Measurements from ENCODE around the gene STAT1.

Gene STAT1

DNA sequence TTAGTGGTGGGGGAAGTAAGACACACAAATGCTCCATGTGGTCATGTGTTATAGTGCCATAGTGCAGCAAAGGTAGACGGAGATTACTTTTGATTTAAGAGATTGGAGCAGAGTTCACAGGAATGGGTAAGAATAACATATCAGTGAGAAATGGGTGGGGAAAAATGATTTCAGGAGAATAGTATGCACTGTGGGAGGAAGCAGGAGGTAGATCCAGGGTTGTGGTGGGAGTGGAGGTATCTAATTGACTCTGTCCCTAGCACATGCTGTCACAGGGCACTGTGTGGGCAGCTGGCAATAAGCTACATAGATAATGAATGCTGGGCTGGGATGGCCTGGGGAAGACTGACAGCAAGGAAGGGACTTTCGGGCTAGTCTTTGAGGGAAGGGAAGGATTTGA, 65.3 kb downstream of the STAT1 start:
- DNase-seq, result no peak

DNA sequence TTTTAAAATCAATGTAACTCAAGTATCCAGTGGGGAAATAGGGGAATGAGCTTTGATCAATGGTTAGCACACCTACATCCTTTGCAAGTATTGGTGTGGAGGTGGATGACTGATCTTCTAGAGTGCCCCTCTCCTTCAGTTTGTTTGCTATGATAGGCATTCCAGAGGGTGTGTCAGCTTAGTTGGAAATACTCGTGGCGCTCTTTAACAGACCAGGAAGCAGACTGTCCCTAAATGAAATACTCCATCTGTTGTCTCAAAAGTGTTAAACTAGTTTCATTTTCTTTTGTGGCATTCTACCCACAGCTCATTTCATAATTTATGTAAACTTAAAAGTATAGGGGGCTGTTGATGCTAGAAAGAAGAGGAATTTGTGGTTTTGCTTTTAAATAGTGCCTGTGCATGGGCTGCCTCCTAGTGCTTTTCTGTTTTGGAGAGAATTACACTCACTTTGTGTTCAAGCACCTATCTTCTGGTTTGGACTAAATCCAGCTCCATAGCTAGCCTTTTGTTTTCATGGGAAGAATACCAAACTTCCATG, 66.2 kb downstream of the STAT1 start:
- no peak for DNase-seq

DNA sequence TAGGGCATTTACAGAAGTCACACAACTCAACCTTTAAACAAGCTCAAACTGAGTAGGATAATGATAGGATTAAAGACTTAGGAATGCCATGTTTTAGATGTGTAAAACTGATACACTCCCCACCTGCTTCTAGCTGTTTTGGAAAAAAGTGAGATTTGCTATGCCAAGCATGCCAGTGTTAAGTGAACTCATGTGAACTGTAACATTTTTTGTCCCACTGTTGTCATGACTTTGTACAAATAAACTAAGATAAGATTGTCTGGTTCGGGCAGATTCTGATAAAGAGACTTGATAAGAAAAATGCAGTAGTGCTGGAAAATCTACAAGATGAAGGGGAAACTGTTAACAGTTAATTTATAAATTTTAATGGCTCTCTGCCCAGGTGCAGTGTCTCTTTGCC, 66.8 kb downstream of the STAT1 start:
- no peak for DNase-seq

GRCh38 chr2:190943706-190944105, 70.3 kb downstream of the STAT1 start:
- DNase-seq, result no peak

GRCh38 chr2:190942697-190943096, 71.3 kb downstream of the STAT1 start:
- no peak for DNase-seq

GRCh38 chr2:190941571-190941970, 72.4 kb downstream of the STAT1 start:
- DNase-seq, result no peak

DNA sequence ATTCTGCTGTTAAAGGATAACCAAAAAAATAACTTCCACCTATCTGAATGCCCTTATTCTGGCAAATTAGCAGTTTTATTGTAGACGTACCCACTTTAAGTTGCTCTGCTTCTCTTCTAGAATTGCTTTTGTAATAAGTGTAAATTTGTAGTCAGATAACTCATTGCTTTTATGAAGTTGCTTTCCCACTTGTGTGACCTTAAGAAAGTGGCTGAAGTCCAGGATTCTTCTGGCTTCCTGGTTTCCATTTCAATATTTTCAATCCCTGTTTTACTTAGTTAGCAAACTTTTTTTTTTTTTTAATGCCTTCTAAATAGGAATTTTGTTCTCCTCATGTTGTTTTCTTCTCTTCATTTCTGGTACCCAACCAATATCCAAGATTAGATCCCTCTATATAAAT, 73.5 kb downstream of the STAT1 start:
- no peak for DNase-seq

GRCh38 chr2:190938771-190939335, 75.1 kb downstream of the STAT1 start:
- no peak for DNase-seq

GRCh38 chr2:190935054-190935453, 78.9 kb downstream of the STAT1 start:
- DNase-seq, result no peak

DNA sequence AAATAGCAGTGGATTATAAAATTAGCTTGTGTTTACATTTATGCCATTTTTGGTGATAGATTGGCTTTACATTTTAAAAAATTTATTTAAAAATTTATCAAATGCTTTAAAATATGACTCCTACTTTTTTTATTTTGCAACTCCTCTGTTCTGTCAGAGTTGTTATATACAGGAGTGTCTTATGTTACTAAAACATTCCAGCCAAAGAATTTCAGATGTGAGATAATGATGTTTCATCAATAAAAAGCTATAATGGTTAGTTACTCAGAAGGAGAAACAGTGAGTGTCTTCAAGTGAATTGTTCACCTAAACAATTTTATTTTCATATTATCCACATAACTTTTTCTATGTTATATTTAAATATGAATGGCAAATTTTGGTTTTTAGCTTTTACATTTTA, 80.6 kb downstream of the STAT1 start:
- DNase-seq, result no peak

DNA sequence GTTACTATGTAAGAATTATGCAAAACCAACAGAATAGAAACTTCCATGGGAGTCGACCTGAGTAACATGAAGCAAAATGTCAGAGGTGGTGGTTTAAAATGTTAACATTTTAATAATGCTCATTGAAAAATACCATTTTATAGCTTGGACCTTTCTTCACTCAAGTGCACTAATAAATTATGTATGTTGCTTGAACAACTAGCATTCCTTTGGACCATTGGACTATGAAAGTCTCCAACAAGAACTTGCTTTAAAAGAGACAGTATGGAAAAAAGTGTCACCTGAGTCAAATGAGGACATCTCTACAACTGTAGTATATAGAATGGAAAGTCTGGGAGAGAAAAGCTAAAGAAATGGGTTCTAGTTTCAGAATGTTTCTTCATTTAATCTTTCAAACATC, 81.5 kb downstream of the STAT1 start:
- no peak for DNase-seq

GRCh38 chr2:190930411-190930810, 83.6 kb downstream of the STAT1 start:
- no peak for DNase-seq

DNA sequence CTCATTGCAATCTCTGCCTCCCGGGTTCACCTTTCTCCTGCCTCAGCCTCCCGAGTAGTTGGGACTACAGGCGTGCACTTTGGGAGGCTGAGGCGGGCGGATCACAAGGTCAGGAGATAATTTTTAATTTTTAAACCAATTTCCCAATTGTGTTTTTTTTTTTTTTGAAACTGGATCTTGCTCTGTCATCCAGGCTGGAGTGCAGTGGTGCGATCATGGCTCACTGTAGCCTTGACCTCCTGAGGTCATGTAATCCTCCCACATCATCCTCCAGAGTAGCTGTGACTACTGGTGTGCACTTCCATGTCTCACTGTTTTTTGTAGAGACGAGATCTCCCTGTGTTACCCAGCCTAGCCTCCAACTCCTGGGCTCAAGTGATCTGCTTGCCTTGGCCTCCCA, 84.1 kb downstream of the STAT1 start:
- DNase-seq, result no peak

DNA sequence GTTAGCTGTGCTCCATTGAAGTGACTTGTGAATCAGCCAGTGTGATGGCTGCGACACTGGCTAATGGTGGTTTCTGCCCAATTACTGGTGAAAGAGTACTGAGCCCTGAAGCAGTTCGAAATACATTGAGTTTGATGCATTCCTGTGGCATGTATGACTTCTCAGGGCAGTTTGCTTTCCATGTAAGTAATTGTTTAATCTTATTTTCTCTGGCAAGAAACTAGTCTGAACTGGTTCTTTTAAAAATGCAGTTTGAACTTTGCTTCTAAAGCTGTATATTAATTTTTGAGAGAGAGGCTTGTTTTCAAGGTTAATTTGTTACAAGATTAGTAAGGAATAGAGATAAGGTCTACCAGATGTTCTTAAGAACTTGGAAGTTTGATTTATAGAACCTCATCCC, 86.7 kb downstream of the STAT1 start:
- no peak for DNase-seq

DNA sequence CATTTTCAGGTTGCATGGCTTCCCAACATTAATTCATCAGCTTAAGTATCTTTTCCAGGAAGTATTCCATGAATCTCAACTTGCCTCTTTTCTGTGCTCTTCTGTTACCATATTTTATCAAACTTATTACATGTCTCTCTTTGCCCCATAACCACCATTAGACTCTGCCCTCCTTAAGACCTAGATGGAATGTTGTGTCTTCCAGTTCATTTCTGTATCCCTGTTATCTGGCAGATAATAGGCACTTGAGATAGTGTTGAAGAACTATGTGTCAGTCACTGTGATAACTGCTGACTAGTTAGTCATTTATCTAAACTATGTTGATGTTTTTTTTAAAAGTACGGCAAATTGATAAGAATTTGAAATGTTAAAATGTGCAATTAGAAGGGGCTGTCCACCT, 91.6 kb downstream of the STAT1 start:
- no peak for DNase-seq

- no peak for DNase-seq
Measured at GRCh38 chr2:190920085-190920484, 93.9 kb downstream of the STAT1 start.

All from activated CD4-positive, alpha-beta T cell treated with anti-CD3 and anti-CD28 coated beads, Interleukin-2, Interleukin-6, amounts not matched to agents 100 ng/mL and 50 ng/mL, durations not matched to agents 16 hours and 8 hours (primary cell).